T-helper 1 cell treated with Interleukin-12 subunit alpha and Interleukin-12 subunit beta and Interleukin-4 antibody, amounts not matched to agents 30 μg/mL and 1 μg/mL, for 36 hours (primary cell): ENCODE measurements around the gene AFF3.

ENCODE experiments used
- H3K27ac Mint-ChIP-seq: one replicate; pipeline ENCODE4 v1.8.0; 2021; ENCODE audit warnings: mild to moderate bottlenecking, mixed read lengths
- H3K27me3 Mint-ChIP-seq: one replicate; pipeline ENCODE4 v1.8.0; 2021; ENCODE audit warnings: low read depth, mixed read lengths
- H3K36me3 Mint-ChIP-seq: one replicate; pipeline ENCODE4 v1.8.0; 2021; ENCODE audit warnings: low read depth, mixed read lengths
- H3K4me1 Mint-ChIP-seq: one replicate; pipeline ENCODE4 v1.8.0; 2021; ENCODE audit warnings: low read depth, mixed read lengths
- H3K4me3 Mint-ChIP-seq: one replicate; pipeline ENCODE4 v1.8.0; 2021; ENCODE audit warnings: mild to moderate bottlenecking, moderate library complexity, mixed read lengths
- H3K9me3 Mint-ChIP-seq: one replicate; pipeline ENCODE4 v1.8.0; 2021; ENCODE audit warnings: mixed read lengths

Gene AFF3

GRCh38 chr2:100063459-100063953 lies 78.9 kb downstream of the AFF3 start:
- no peaks in the 10 kb centered on the region for H3K36me3 Mint-ChIP-seq
- peaks cover 7% of the 10 kb centered on the region for H3K4me1 Mint-ChIP-seq
- no peak overlapping the region for H3K4me3 Mint-ChIP-seq
- H3K27me3 Mint-ChIP-seq, result peaks cover 17% of the 10 kb centered on the region
- no peak overlapping the region for H3K27ac Mint-ChIP-seq
- H3K9me3 Mint-ChIP-seq, result peaks cover 4% of the 10 kb centered on the region

- H3K27me3 Mint-ChIP-seq, result peaks cover 11% of the 10 kb centered on the region
- peaks cover 7% of the 10 kb centered on the region for H3K4me1 Mint-ChIP-seq
- H3K4me3 Mint-ChIP-seq, result no peak overlapping the region
- peaks cover 4% of the 10 kb centered on the region for H3K9me3 Mint-ChIP-seq
- no peak overlapping the region for H3K27ac Mint-ChIP-seq
- no peaks in the 10 kb centered on the region for H3K36me3 Mint-ChIP-seq
Measured at GRCh38 chr2:100062336-100062735, 80.1 kb downstream of the AFF3 start.

- H3K36me3 Mint-ChIP-seq, result no peaks in the 10 kb centered on the region
- H3K27ac Mint-ChIP-seq, result peak overlapping the region; percentile 53
- H3K4me3 Mint-ChIP-seq, result no peak overlapping the region
- H3K27me3 Mint-ChIP-seq, result peaks cover 8% of the 10 kb centered on the region
- peaks cover 4% of the 10 kb centered on the region for H3K9me3 Mint-ChIP-seq
- peaks cover 7% of the 10 kb centered on the region for H3K4me1 Mint-ChIP-seq
Measured at GRCh38 chr2:100060875-100061274, 81.5 kb downstream of the AFF3 start.

- Mint-ChIP-seq H3K27me3 (peaks cover 8% of the 10 kb centered on the region), H3K27ac (no peak overlapping the region), H3K4me3 (no peak overlapping the region), H3K4me1 (peaks cover 7% of the 10 kb centered on the region), H3K9me3 (peaks cover 4% of the 10 kb centered on the region), H3K36me3 (no peaks in the 10 kb centered on the region)
Measured at GRCh38 chr2:100059638-100060037, 82.8 kb downstream of the AFF3 start.

- H3K4me3 Mint-ChIP-seq, result no peak overlapping the region
- peaks cover 7% of the 10 kb centered on the region for H3K4me1 Mint-ChIP-seq
- H3K9me3 Mint-ChIP-seq, result no peaks in the 10 kb centered on the region
- no peaks in the 10 kb centered on the region for H3K36me3 Mint-ChIP-seq
- peaks cover 4% of the 10 kb centered on the region for H3K27me3 Mint-ChIP-seq
- no peak overlapping the region for H3K27ac Mint-ChIP-seq
Measured at GRCh38 chr2:100057901-100058261, 84.5 kb downstream of the AFF3 start.

GRCh38 chr2:100054426-100054825 lies 88.0 kb downstream of the AFF3 start:
- no peaks in the 10 kb centered on the region for H3K36me3 Mint-ChIP-seq
- no peak overlapping the region for H3K27ac Mint-ChIP-seq
- H3K27me3 Mint-ChIP-seq, result no peaks in the 10 kb centered on the region
- H3K4me3 Mint-ChIP-seq, result no peak overlapping the region
- H3K9me3 Mint-ChIP-seq, result no peaks in the 10 kb centered on the region
- no peaks in the 10 kb centered on the region for H3K4me1 Mint-ChIP-seq

- no peak overlapping the region for H3K27ac Mint-ChIP-seq
- no peaks in the 10 kb centered on the region for H3K36me3 Mint-ChIP-seq
- no peaks in the 10 kb centered on the region for H3K4me1 Mint-ChIP-seq
- no peak overlapping the region for H3K4me3 Mint-ChIP-seq
- no peaks in the 10 kb centered on the region for H3K27me3 Mint-ChIP-seq
- H3K9me3 Mint-ChIP-seq, result no peaks in the 10 kb centered on the region
Measured at GRCh38 chr2:100053087-100053885, 89.1 kb downstream of the AFF3 start.

GRCh38 chr2:100052650-100053049 lies 89.7 kb downstream of the AFF3 start:
- Mint-ChIP-seq H3K4me3 (no peak overlapping the region), H3K27ac (no peak overlapping the region), H3K27me3 (no peaks in the 10 kb centered on the region)

GRCh38 chr2:100051253-100051652 lies 91.1 kb downstream of the AFF3 start:
- no peaks in the 10 kb centered on the region for H3K27me3 Mint-ChIP-seq
- H3K4me1 Mint-ChIP-seq, result no peaks in the 10 kb centered on the region
- H3K27ac Mint-ChIP-seq, result no peak overlapping the region
- no peak overlapping the region for H3K4me3 Mint-ChIP-seq
- no peaks in the 10 kb centered on the region for H3K36me3 Mint-ChIP-seq
- H3K9me3 Mint-ChIP-seq, result no peaks in the 10 kb centered on the region

More at GRCh38 chr2:100052650-100053049, 89.7 kb downstream of the AFF3 start:
- Mint-ChIP-seq H3K4me1 (no peaks in the 10 kb centered on the region), H3K36me3 (no peaks in the 10 kb centered on the region), H3K9me3 (no peaks in the 10 kb centered on the region)

GRCh38 chr2:100050685-100051084 lies 91.7 kb downstream of the AFF3 start:
- H3K36me3 Mint-ChIP-seq, result no peaks in the 10 kb centered on the region
- H3K9me3 Mint-ChIP-seq, result no peaks in the 10 kb centered on the region
- H3K4me3 Mint-ChIP-seq, result no peak overlapping the region
- H3K27ac Mint-ChIP-seq, result no peak overlapping the region
- H3K27me3 Mint-ChIP-seq, result no peaks in the 10 kb centered on the region
- no peaks in the 10 kb centered on the region for H3K4me1 Mint-ChIP-seq

- no peaks in the 10 kb centered on the region for H3K27me3 Mint-ChIP-seq
- no peaks in the 10 kb centered on the region for H3K4me1 Mint-ChIP-seq
- H3K27ac Mint-ChIP-seq, result no peak overlapping the region
- H3K9me3 Mint-ChIP-seq, result no peaks in the 10 kb centered on the region
- H3K36me3 Mint-ChIP-seq, result no peaks in the 10 kb centered on the region
- H3K4me3 Mint-ChIP-seq, result no peak overlapping the region
Measured at GRCh38 chr2:100046961-100047947, 95.1 kb downstream of the AFF3 start.

- no peak overlapping the region for H3K4me3 Mint-ChIP-seq
- H3K9me3 Mint-ChIP-seq, result no peaks in the 10 kb centered on the region
- no peaks in the 10 kb centered on the region for H3K27me3 Mint-ChIP-seq
- H3K4me1 Mint-ChIP-seq, result no peaks in the 10 kb centered on the region
- no peaks in the 10 kb centered on the region for H3K36me3 Mint-ChIP-seq
- H3K27ac Mint-ChIP-seq, result no peak overlapping the region
Measured at GRCh38 chr2:100045000-100045399, 97.4 kb downstream of the AFF3 start.

GRCh38 chr2:100043891-100044255 lies 98.5 kb downstream of the AFF3 start:
- H3K4me3 Mint-ChIP-seq, result no peak overlapping the region
- H3K27me3 Mint-ChIP-seq, result no peaks in the 10 kb centered on the region
- H3K4me1 Mint-ChIP-seq, result no peaks in the 10 kb centered on the region
- no peaks in the 10 kb centered on the region for H3K36me3 Mint-ChIP-seq
- H3K27ac Mint-ChIP-seq, result no peak overlapping the region
- H3K9me3 Mint-ChIP-seq, result no peaks in the 10 kb centered on the region

GRCh38 chr2:100043081-100043890 lies 99.1 kb downstream of the AFF3 start:
- H3K4me3 Mint-ChIP-seq, result no peak overlapping the region
- H3K27me3 Mint-ChIP-seq, result no peaks in the 10 kb centered on the region
- no peaks in the 10 kb centered on the region for H3K9me3 Mint-ChIP-seq
- H3K27ac Mint-ChIP-seq, result no peak overlapping the region
- no peaks in the 10 kb centered on the region for H3K4me1 Mint-ChIP-seq
- no peaks in the 10 kb centered on the region for H3K36me3 Mint-ChIP-seq
